RCC 7860 (cell line): Measurements from ENCODE around the gene ZEB1.

ENCODE experiments used
- DNase-seq: peaks from one replicate; pipeline ENCODE4 v3.0.0-alpha.2; 2015; ENCODE audit warnings: low spot score
- FAIRE-seq: peaks from 2 replicates; lab custom pipeline; 2012; peaks lifted over from hg19 to GRCh38; lab: Jason Lieb, UNC

The ZEB1 gene

GRCh38 chr10:31318854-31319601, at the start of gene ZEB1:
TSS of gene ZEB1 (plus strand) at chr10:31319216. CDS start at chr10:31319235, 19 bp downstream.
- peak; percentile 88 for DNase-seq
- FAIRE-seq, result no peak

- DNase-seq, result no peak
- FAIRE-seq, result no peak
Measured at GRCh38 chr10:31270954-31271353, 48.1 kb upstream of the ZEB1 start.

- DNase-seq (no peak), FAIRE-seq (no peak)
Measured at GRCh38 chr10:31272841-31273240, 46.2 kb upstream of the ZEB1 start.

- FAIRE-seq, result no peak
Measured at GRCh38 chr10:31273789-31274188, 45.2 kb upstream of the ZEB1 start.

GRCh38 chr10:31274310-31274709, 44.7 kb upstream of the ZEB1 start:
- FAIRE-seq (no peak), DNase-seq (no peak)

More at GRCh38 chr10:31273789-31274188, 45.2 kb upstream of the ZEB1 start:
- DNase-seq, result no peak

- DNase-seq, result no peak
- FAIRE-seq, result no peak
Measured at GRCh38 chr10:31278279-31278941, 40.6 kb upstream of the ZEB1 start.

- no peak for DNase-seq
- no peak for FAIRE-seq
Measured at GRCh38 chr10:31280972-31281371, 38.0 kb upstream of the ZEB1 start.

GRCh38 chr10:31288001-31288400, 31.0 kb upstream of the ZEB1 start:
- DNase-seq (no peak), FAIRE-seq (no peak)

GRCh38 chr10:31288962-31289361, 30.1 kb upstream of the ZEB1 start:
- no peak for DNase-seq
- FAIRE-seq, result no peak

- DNase-seq (no peak), FAIRE-seq (no peak)
Measured at GRCh38 chr10:31290386-31290785, 28.6 kb upstream of the ZEB1 start.

- FAIRE-seq (no peak), DNase-seq (no peak)
Measured at GRCh38 chr10:31291123-31291522, 27.9 kb upstream of the ZEB1 start.

GRCh38 chr10:31294558-31294957, 24.5 kb upstream of the ZEB1 start:
- DNase-seq (no peak), FAIRE-seq (no peak)

- FAIRE-seq (no peak), DNase-seq (no peak)
Measured at GRCh38 chr10:31296754-31297153, 22.3 kb upstream of the ZEB1 start.

- DNase-seq (no peak), FAIRE-seq (no peak)
Measured at GRCh38 chr10:31299119-31299518, 19.9 kb upstream of the ZEB1 start.

- DNase-seq (no peak), FAIRE-seq (no peak)
Measured at GRCh38 chr10:31303212-31303611, 15.8 kb upstream of the ZEB1 start.

GRCh38 chr10:31304291-31304970, 14.6 kb upstream of the ZEB1 start:
- peak; percentile 87 for FAIRE-seq

GRCh38 chr10:31313396-31313795, 5.6 kb upstream of the ZEB1 start:
- no peak for FAIRE-seq
- no peak for DNase-seq

More at GRCh38 chr10:31304291-31304970, 14.6 kb upstream of the ZEB1 start:
- peak; percentile 50 for DNase-seq

- FAIRE-seq, result no peak
- DNase-seq, result no peak
Measured at GRCh38 chr10:31314256-31315150, 4.5 kb upstream of the ZEB1 start.

- FAIRE-seq, result peak; percentile 85
- peak; percentile 72 for DNase-seq
Measured at GRCh38 chr10:31315453-31315852, 3.6 kb upstream of the ZEB1 start.

- FAIRE-seq (no peak), DNase-seq (no peak)
Measured at GRCh38 chr10:31317171-31317570, 1.8 kb upstream of the ZEB1 start.
